Right renal pelvis (tissue), 4 donors: Measurements from ENCODE around the gene KLB. TPM values are rescaled to one million over a fixed set of nuclear protein-coding genes. Genes with fewer than 3 reads are reported as not detected.
"Not testable (repeated sequence)": the region's sequence is repeated elsewhere in the genome, so short reads cannot be mapped to it uniquely, and the experiment has no call there.

Experiments used
- DNase-seq, 4 donors: peaks; one replicate each; pipeline ENCODE4 v3.0.0-alpha.2; 2013; ENCODE audit warnings: low read depth in 4 of 4, low spot score in 3 of 4, missing footprints in 1 of 4
- polyA plus RNA-seq, 4 donors: library from polyadenylated mRNA; unstranded; fragments of 120-200 nt; gene quantifications; one replicate each; pipeline ENCODE4 v1.2.1, GENCODE V29; 2013; ENCODE audit not compliant: insufficient read length in 4 of 4

KLB gene
- polyA plus RNA-seq, 4 donors, result 0.17 to 0.22 (median 0.19) TPM

GRCh38 chr4:39425297-39425696 lies 18.6 kb downstream of the KLB start:
- not testable (repeated sequence) for DNase-seq

DNA sequence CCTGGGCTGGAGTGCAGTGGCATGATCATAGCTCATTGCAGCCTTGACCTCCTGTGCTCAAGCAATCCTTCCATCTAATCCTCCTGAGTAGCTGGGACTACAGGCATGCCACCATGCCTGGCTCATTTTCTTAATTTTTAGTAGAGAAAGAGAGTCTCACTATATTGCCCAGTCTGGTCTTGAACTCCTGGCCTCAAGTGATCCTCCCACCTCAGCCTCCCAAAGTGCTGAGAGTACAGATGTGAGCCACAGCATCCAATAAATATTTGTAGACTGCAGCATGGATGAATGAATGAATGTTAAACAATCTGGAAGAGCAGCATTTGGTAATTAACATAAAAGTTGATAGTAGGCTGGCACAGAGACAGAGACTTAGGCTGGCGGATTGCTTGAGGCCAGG lies 20.0 kb downstream of the KLB start:
- DNase-seq, result no peak

GRCh38 chr4:39427520-39428114 lies 20.9 kb downstream of the KLB start:
- no peak for DNase-seq

- DNase-seq, result no peak
These were observed 23.0 kb downstream of the KLB start for GRCh38 chr4:39429476-39430334.

DNA sequence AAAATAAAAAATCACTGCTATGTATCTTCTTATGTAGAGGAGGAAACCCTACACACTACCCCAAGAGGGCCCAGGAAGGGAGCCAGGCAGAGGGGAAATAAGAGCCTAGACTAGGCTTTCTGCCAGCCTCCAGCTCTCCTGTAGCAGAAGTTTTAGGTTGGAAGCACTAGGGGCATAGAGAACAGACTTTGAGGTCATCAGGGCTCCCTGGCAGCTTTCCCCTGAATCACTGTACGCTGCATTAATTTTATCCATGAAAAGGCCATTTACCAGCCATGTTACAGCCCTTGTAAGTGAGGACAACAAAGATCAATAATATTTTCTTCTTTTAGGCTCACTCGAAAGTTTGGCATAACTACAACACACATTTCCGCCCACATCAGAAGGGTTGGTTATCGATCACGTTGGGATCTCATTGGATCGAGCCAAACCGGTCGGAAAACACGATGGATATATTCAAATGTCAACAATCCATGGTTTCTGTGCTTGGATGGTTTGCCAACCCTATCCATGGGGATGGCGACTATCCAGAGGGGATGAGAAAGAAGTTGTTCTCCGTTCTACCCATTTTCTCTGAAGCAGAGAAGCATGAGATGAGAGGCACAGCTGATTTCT lies 27.3 kb downstream of the KLB start:
- DNase-seq, result no peak

GRCh38 chr4:39435659-39436563 lies 29.2 kb downstream of the KLB start:
- DNase-seq, result no peak

GRCh38 chr4:39441593-39441992 lies 34.9 kb downstream of the KLB start:
- DNase-seq, result no peak

DNA sequence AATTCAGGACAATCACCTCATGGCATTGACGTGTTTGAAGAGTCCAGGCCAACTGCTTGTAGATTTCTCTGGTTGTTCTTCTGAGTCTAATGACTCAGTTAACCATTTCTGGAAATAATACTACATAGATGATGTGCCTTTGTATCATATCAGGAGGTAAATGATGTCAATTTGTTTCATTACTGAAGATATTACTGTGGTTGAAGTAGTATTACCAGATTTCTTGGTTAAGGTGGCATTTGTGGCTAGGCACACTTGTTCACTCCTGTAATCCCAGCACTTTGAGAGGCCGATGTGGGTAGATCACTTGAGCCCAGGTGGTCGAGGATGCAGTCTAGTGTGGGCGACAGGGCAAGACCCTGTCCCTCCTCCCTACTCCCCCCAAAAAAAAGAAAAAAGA lies 36.3 kb downstream of the KLB start:
- DNase-seq, result no peak

DNA sequence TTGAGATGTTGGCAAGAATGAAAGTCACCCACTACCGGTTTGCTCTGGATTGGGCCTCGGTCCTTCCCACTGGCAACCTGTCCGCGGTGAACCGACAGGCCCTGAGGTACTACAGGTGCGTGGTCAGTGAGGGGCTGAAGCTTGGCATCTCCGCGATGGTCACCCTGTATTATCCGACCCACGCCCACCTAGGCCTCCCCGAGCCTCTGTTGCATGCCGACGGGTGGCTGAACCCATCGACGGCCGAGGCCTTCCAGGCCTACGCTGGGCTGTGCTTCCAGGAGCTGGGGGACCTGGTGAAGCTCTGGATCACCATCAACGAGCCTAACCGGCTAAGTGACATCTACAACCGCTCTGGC lies 39.7 kb downstream of the KLB start:
- no peak for DNase-seq

- peak in 2 of 4 donors; percentile 37 to 44 for DNase-seq
These were observed 40.3 kb downstream of the KLB start for GRCh38 chr4:39446842-39447573.

DNA sequence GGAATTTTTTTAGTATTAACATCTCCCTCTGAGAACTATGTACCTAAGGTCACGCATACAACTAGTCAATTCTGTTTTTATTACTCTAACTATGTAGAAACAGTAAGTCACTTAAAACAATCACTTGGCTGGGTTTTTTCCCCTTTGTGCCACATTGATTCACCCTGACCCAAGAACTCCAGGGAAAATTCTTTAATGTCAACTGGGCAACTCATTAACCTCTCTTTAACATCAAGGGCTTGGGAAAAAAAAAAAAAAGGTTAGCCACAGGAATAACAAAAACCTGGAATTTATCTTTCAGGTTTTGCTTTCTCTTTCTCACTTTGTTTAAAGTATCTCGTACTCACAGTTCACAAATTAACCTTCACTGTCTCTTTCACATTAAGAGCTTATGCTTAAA lies 43.9 kb downstream of the KLB start:
- no peak for DNase-seq

DNA sequence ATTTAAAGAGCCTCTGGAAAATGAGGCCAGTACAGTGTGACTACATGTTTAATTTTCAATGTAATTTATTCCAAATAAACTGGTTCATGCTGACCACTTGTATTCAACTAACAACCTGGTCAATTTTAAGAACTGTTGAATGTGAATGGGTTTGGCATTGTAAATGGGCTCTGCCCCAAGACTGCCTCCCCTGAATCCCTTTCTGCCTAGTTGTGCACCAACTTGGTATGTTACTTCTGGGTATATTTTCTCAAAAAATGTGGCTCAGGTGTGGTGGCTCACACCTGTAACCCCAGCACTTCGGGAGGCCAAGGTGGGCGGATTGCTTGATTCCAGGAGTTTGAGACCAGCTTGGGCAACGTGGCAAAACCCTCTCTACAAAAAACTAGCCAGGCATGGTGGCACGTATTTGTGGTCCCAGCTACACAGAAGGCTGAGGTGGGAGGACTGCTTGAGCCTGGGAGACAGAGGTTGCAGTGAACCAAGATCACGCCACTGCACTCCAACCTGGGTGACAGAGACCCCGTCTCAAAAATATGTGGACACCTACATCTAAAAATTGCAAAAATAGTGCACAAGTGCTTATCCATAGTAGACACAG lies 44.8 kb downstream of the KLB start:
- DNase-seq, result no peak

DNA sequence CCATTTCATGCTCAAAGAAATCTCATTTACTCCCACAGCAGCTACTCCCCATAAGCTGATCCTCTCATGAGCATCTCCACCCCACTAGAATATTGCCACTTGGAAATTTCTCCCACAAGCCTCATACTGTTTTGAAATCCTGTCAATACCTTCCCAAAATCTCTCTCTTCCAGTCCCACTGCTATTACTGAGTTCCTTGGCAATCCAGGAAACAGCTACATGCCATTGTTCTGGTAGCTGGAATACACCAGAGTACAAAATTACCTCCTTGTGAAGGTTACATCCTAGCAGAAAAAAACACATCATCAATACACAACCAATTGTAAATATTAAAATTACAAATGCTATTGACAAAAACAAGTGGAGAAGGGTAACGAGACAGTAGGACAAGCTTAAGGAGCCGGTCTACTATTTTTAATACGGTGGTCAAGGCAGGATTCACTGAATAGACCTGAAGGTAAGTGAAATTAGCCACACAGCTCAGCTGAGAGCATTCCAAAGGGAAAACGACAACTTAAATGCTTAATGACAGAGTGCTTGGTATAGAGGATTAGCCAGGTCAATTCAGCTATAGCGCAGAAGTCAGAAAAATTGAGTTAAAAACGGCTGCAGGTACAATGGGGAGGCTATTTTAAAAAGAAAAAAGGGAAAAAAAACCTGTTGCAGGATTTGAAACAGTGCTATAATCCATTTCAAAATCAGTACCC lies 45.6 kb downstream of the KLB start:
- DNase-seq, result no peak

GRCh38 chr4:39452860-39453587 lies 46.3 kb downstream of the KLB start:
- DNase-seq, result no peak

DNA sequence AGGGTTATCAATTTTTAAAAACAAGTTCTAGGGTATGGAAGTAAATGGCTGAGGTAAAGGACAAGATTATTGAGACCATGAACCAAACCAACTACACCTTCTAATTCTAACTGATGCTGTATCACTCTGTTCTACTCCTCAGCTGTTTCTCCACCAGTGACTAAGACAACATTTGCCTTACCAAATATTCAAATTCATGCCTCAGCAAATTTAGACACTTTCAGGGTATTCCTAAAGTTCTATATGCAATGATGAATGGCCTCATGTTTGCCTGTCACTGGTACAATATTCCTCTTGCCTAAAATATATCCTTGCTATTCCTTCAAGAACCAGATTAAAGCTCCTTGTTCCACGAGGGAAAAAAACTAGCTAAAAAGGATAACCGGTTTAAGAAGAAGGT lies 47.0 kb downstream of the KLB start:
- no peak for DNase-seq

DNA sequence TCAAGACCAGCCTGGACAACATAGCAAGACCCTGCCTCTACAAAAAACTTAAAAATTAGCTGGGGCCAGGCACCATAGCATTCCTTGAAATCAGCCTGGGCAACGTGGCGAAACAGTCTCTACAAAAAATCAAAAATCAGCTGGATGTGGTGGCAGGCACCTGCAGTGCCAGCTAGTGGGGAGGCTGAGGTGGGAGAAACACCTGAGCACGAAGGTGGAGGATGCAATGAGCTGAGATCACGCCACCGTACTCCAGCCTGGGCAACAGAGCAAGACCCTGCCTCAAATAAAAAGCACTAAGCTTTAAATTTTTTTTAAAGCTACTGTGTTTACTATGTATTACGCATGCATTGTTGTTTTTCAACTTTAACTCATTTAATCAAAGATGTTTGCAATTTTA lies 48.8 kb downstream of the KLB start:
- DNase-seq, result no peak

DNA sequence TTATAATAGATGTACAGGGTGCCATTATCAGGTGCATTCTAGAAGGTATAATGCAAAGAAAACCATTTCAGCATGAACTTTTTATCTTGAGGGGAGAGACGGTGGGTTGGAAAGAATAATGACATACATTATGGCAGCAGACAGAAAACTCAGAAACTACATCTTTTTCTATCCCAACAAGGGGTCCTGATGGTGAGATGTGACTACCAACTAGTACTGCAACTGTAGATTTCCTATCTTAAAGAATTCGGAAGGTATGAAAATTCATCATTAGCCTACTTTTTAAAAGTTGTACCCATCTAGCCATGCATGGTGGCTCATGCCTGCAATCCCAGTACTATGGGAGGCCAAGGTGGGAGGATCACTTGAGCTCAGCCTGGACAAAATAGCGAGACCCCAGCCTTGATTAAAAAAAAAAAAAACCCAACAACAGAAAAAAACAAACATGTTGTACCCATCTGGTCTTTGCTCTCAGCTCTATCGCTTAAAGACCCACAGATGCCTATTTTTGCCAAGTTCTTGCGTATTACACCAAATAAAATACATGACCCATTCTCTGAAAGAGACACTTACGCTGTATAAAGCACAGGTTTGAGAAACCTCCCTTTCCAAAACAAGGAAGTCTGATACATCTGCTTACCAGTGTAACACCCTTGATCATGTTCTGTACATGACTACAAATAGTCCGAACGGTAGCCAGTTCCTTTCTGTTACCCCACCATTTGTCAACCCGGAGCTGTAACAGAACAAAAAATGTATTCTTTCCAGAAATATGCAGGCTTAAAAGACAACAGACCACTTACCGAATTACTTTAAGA lies 50.4 kb downstream of the KLB start:
- no peak for DNase-seq

- not testable (repeated sequence) for DNase-seq
These were observed 51.4 kb downstream of the KLB start for GRCh38 chr4:39458161-39458504.
